Activated T-cell treated with anti-CD3 and anti-CD28 coated beads, Interleukin-2, amount 50 U/mL, for 48 hours (primary cell): ENCODE results near the gene KIF5C.
"Not testable (repeated sequence)": the region's sequence is repeated elsewhere in the genome, so short reads cannot be mapped to it uniquely, and the experiment has no call there.

Experiments
- DNase-seq, 2 experiments: peaks; one replicate each; pipeline ENCODE4 v3.0.0-alpha.2; 2020

Gene KIF5C

DNA sequence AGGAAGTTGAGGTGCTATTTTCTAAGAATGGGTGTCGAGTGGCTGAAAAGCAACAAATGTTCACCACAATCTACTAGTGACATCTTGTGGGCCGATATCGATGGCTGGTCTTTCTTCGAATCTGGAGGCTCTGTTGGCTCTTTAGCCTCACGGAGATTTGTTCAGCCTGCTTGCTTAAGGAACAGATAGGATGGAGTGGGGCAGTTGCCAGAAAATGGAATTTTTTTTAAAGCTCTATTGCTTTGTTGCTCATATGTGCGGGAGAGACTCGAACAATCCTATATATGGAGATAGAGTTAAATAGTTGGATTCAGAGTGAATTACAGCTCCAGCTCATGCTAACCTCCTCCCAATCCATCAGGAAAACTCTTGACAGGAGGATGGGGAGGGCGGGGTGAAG is 92.6 kb downstream of the KIF5C start:
- DNase-seq = no peak

DNA sequence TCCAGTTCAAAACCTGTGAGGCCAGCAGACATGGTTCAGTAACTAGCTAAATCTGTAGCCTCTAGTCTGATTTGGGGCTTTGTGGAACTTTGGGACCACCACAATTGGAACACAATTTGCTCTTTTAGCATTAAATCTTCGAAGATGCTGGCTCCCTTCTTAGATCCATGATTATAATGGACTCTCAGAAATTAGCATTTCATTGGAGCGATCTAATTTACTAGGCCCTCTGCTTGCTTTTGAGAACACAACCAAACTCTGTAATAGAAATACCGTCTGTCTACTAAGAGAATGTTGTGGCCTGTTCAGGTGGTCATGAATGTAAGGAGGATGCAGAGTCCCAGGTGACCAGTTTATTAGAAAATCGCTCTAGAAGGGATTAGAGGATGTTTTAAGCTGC is 93.3 kb downstream of the KIF5C start:
- DNase-seq = no peak

DNA sequence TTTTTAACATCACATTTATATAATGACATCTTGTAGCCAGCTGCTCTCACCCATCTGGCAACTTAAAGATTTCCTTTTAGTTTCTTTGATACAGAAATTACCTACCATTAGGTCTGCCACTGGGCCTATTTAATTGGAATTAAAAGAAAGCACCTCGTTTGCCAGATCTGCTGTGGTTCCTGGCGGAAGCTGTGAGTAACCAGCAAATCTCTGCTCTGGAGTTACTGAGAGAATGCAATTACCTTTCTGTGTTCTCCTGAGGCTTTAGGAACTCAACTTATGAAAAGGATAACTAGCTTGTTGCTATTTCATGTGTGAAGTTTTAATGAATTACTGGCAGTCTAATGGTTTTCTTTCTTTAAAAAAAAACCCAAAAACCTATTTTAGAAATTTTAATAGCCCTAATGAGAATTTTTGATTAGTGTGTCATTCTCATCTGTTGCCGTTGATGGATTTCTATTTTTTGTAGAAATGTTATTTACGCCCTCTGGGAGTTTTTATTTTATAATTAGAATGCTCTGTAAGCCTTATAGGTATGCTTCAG is 93.8 kb downstream of the KIF5C start:
- no peak for DNase-seq

DNA sequence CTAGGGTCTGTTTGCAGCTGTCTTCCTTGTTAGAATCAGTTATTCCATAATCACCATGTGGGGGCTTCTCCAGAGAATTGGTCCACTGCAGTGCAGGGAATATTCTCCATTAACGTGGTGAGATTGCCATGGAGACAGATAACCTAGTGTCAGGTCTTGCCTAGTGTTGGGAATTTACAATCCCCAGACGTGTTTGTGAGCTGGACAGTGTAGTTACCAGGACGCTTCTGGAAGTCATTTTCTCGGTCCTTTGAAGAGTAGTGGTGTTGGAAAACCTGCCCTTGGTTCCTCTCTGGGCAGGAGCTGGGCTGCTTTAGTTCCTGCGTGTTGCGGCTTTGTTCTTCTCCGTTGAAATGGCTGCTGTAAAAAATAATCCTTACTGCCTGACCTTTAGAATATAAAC is 94.6 kb downstream of the KIF5C start:
- no peak for DNase-seq

DNA sequence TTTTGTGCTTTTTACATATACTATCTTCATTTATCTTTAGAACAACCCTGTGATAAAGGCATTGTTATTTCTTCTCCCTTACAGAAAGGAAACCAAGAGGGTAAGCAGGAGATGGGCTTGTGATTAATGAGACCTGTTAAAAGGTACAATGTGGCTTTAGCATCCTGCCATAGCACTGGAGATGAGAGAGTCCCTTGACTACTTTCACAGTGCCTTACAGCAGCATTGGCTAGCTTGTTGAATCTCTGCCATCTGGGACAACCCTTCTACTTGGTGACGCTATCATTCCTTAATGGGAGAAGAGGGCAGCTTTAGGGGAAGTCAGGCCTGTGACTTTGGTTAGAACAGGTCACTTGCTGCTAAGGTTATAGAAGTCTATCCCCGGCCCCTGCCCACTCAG is 95.4 kb downstream of the KIF5C start:
- DNase-seq = no peak

DNA sequence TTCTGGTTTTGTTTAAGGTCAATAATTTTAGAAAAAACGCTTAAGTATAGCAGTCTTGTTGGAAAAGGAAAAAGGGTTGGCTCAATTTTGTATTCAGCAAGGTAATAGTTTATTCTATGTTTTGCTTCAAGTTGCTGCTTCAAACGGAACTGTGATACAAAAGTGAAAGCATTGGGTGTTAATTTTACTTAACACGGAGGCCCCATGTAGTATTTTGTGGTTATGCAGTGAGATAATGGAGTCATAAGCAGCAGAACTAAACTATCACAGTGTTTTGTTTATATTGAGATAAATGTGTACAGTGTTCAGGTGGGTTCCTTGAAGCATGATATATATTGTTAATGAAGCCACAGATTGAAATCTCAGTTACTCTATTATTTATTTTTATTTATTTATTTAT is 96.5 kb downstream of the KIF5C start:
- DNase-seq = no peak

DNA sequence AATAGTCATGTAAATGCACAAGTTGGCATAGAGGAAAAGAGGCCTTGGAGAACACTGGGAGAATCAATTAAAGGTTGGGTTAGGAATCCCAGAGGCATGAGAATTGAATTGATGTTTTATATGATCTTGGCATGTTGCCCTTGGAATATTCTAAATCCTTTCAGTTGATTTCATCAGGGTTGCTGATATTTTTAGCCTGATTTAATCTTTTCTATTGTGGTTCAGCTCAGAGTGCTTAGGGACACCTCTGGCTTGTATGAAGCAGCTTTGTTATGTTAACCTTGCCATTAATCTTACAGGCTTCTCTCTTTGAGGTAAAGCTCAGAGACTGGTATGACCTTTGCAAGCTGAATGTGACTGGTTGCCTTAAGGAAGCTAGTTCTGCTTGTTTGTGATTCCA is 99.1 kb downstream of the KIF5C start:
- DNase-seq = no peak

DNA sequence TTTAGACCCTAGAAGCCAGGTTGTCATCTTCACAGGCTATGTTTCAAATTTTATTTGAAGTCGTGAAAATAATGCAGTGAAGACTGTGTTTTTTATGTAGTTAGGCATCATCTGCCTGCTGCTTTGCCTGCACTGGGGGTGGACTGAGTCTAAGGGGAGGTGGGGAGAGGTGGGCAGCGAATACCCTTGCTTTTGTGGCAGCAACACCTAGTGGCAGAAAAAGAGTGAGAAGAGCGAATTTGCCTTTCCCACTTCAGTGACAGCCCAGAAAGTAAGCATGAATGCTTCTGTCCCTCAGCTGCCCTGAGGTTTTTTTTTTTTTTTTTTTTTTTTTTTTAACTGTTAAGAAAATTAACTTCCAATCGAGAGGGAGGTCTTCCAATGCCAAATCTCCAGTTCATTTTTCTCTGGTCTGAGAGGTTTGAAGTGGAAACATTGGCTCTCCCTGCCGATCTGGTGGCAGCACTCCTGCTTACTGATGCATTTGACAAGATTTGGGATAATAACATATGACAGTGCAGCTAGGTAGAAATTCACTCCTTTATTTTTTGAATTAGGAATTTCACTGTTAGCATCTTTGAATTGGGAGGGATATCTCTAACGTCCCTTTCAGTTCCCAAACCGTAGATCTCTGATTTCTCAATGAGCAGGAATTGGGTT is 103.1 kb downstream of the KIF5C start:
- DNase-seq = no peak

DNA sequence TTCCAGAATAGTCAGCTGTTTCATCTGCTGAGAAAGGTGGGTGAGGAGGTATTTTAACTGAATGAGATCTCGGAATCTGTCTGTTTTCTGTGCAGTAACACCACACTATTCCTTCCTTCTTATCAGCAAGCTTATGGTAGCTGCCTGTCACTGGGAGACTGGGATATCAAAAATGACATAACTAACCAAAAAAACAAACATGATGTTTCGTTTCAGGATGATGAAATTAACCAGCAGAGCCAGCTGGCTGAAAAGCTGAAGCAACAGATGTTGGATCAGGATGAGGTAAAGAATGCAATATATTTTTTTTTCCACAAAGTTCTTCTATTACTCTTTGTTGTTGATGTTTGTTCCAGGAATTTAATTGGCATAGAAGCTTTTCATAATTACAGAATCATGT is 103.7 kb downstream of the KIF5C start:
- DNase-seq = no peak

DNA sequence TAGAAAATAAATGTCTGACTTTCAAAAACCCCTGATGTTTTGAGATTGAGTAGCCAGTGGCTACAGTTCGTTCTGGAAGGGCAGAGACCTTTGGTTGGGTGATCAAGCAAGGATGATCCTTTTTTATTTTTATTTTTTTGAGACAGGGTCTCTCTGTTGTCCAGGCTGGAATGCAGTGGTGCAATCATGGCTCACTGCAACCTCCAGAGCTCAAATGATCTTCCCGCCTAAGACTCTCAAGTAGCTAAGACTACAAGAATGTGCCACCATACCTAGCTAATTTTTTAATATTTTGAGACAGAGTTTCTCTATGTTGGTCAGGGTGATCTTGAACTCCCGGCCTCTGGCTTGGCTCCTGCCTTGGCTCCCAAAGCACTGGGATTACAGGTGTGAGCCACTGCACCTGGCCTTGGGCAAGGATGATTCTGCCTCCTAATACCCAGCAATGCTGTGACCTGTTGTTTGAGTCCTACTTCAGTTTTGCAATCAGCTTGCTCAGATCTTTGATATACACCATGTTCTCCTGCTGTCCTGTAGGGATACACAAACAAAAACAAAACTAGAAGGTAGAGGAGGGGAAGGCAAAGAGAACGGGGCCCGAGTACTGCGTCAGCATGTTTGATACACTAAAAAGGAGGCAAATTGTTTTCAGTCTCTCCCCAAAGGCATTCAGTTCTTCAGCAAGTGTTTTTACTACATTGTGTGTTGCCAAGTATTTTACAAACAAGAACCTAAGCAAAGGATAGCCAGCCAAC is 104.3 kb downstream of the KIF5C start:
- no peak for DNase-seq

DNA sequence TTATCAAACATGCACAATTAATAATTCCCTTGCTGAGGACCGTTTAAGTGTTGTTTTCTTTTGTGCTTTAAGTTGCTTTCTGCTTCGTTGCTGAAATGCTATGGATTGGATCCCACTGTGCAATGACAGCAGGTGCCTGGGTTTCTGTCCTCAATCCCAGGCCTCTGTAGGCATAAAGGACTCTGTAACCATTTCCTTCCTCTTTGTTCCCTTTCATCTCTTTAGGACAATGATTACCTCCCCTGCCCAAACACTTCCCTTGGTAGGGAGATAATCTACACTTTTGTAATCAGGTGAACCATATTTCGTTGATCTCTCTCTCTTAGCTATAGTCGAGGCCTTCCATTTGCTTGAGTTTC is 104.9 kb downstream of the KIF5C start:
- DNase-seq = no peak

DNA sequence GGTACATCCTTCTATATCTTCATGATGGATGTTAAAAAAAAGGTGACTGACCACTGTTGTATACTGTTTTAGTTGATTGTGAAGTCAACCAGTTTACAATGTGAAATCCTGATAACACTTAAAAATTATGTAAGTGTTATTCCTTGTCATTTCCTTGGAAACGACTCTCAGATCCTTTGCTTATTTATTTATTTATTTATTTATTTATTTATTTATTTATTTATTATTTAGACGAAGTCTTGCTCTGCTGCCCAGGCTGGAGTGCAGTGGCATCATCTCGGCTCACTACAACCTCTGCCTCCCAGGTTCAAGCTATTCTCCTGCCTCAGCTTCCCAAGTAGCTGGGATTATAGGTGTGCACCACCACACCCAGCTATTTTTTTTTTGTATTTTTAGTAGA is 105.5 kb downstream of the KIF5C start:
- DNase-seq = not testable (repeated sequence)

DNA sequence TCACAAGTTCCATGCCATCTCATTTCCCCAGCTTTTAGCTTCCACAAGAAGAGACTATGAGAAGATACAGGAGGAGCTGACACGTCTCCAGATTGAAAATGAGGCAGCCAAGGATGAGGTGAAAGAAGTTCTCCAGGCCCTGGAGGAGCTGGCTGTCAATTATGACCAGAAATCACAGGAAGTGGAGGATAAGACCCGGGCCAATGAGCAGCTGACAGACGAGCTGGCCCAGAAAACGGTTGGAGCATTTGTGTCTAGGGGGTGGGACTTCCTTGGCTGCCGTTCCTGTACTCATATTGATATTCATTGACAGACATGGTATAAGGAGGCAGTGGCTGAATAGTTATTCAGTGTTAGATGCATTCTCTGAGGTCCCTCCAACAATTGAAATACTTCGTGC is 106.3 kb downstream of the KIF5C start:
- DNase-seq = no peak

DNA sequence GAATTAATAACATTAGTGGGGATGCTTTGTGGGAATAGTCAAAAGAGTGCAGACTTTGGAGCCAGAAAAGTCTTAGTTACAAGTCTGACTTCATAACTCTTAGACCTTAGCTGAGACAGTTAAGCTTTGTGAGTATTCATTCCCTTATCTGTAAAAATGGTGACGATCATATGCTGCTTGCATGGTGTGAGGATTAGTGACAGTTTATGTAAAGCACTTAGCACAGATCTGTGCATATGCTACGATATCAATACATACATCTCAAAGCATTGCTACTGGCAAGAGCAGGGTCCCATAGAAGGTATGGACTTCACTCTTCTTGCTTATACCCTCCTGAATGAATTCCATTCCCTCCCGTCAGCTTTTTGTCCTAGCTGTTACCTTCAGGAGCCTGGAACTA is 106.8 kb downstream of the KIF5C start:
- DNase-seq = no peak

DNA sequence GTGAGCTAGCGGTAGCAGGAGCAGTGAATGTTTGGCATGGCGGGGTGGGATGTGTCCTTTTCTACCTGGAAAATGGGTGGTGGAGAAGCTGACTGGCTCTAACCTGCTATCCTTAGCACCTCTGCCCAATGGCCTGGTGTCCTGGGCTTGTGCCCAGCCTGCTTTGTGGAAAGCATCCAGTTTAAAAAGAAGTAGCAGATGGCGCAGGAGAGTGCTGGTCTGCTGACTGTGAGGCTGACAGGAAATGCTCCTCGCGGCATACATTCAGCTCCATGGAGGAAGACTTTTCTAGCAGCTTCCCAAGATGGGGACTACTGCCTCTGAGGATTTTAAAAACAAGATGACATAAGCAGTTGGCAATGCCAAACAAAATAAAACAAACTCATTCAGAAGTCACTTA is 107.3 kb downstream of the KIF5C start:
- no peak for DNase-seq

DNA sequence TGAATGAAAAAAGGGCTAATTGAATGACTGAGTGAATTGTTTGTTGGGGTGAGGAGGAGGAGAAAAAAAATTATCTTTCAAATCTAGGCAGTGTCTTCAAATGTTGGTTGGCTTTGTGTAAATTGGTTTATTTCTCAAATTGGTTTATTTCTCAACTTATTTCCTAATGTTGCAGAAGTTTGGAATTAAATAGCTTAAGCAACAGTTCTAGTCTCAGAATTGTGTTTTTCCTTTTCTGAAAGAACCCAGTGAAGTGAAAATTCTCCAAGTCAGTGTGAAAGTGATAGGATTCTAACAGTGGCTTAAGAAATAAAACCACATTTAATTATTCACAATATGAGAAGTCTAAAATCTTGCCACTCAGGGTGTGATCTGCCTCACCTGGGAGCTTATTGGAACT is 108.9 kb downstream of the KIF5C start:
- no peak for DNase-seq

DNA sequence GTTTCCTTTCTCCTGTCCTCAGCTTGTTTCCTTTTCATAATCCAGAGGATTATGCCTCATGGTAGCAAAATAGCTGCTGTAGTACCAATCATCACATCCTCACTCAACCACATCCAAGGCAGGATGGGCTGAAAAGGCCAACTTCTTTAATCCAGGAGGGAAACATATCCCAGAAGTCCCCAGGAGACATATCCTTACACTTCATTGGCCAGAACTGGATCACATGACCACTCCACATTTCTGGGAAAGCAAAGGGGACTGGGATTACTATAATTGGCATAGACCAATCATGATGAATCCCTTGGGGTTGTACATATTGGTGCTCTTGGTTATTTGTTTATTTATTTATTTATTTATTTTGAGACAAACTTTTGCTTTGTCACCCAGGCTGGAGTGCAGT is 109.4 kb downstream of the KIF5C start:
- no peak for DNase-seq

DNA sequence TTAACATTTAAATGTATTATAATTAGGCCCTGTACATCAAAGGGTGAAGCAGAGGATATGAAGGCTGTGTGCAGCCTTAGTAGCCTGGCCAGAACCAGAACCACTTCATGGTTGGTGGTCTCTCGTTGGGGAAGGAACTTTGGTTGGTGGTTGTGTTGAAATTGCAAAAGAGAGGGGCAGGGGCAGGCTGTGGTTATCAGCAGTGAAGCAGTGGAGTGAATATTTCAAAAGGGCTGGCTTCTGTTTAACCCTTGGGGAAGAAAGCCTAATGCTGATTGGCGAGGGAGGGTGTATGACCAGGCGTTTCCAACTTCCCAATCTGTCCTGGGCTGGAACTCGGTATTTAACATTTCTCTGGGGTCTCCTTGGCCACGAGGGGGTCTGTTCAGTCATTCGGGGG is 112.3 kb downstream of the KIF5C start:
- DNase-seq = no peak

DNA sequence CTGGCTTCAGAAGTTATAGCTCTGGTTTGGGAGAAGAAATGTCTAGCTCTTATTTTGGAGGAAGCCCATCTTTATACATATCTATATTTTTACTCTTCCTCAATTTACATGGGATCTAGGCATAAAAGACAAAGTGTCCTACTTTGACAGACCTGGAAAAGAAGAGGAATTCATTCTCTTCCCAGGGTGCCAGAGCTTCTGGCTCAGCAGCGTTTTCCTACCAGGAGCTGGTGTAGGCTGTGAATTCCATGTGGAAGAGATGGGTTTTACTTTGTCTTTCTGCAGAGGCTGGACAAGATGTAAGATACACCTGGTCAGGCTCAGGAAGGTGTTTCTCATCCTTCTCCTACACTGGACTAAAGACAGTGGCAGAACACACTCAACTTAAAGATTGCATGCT is 113.3 kb downstream of the KIF5C start:
- DNase-seq = no peak

DNA sequence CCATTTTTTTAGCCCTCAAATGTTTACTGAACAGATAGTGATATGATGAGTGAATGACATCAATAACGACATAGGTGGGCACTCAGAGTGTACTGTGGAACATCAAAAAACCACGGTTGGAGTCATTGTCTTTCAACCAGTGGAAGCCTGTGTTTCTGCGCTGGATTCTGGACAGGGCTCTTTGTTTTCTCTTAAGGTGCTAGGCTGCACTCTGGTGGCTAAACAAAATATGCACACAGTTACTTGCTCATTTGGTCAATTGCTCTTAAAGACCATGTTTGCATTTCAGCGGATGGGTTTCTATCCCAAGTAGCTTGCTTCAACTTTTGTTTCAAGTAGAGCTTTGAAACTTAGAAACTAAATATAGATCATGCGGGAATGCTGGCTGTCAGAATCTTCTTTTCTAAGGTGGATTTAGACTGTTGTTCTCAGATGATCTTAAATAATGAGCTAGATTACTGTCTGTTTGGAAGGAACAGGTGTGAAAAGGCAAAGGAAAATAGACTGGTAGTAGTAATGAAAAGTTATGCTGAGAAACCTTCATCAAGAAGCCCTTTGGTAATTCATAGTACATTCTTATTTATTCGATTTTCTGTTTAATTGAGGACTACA is 115.0 kb downstream of the KIF5C start:
- DNase-seq = peak in 1 of 2 experiments; percentile 45

DNA sequence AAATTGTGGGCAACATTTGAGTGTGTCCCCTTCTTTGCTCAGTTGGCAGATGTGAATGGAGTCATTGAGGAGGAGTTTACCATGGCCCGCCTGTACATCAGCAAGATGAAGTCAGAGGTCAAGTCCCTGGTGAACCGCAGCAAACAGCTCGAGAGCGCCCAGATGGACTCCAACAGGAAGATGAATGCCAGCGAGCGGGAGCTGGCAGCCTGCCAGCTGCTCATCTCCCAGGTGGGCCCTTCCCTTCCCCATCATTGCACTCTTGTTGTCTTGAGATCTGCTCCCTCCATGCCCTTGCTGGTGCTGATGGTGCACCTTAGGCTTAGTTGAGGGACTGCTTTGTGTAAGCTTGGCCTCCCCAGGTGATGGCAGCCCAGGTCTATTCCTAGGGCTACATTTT is 115.9 kb downstream of the KIF5C start:
- DNase-seq = no peak

DNA sequence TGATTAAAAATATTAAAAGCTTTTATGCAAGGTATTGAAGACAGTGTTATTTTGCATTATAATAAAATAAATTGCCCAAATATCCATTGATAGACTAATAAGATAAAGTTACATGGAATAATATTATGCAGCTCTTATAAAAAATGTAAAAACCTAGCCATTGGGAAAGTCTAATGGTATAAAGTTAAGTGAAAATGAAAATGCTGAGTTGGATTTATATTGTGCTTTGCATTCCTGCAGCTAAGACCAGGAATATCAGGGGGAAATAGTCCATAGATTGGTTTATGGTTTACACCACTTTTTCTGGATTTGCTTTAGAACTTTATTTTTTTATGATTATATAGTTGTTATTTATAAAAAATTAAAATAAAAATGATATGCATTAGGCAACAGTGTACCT is 117.4 kb downstream of the KIF5C start:
- DNase-seq = no peak

DNA sequence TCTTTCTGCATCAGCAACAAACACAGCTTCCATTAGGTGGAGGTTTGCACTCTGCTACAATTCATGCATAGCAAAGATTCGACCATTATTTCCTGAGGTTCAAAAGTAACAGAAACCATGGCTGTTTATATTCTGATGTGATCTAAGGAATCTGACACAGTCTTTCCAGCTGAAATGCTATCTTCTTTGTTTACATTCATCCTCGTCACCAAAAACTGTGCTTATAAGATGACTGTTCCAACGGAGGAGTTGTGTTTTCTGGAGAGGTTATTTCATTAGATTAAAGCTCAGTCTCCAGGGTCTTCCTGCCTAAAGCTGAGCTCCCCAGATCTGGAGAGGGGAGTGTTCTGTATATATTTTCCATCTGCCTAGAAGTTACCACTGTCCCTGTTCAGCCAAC is 118.3 kb downstream of the KIF5C start:
- no peak for DNase-seq

DNA sequence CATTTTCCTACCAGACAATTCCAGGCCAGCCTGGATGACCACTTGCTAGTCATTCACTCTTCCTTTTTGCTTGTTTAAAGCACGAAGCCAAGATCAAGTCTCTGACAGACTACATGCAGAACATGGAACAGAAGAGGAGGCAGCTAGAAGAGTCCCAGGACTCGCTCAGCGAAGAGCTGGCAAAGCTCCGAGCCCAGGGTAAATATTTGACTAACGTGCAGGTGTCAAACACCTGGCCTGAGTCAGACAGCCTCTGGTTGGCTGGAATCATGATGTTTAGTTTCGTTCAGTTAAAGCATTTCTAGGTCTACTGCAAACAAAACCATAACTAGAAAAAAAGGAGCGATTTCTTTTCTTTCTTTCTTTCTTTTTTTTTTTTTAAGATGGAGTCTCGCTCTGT is 119.3 kb downstream of the KIF5C start:
- DNase-seq = no peak
